Activated naive CD8-positive, alpha-beta T cell treated with anti-CD3 and anti-CD28 coated beads for 36 hours (primary cell): ENCODE results near the gene ADIRF. TPM values are rescaled to one million over a fixed set of nuclear protein-coding genes. Genes with fewer than 3 reads are reported as not detected.
"Not testable (repeated sequence)": the region's sequence is repeated elsewhere in the genome, so short reads cannot be mapped to it uniquely, and the experiment has no call there.

ENCODE experiments used
- DNase-seq: peaks from one replicate; pipeline ENCODE4 v3.0.0; 2021
- H3K27ac Mint-ChIP-seq: one replicate; pipeline ENCODE4 v1.8.0; 2022; ENCODE audit warnings: mild to moderate bottlenecking, moderate library complexity, mixed read lengths
- H3K27me3 Mint-ChIP-seq: one replicate; pipeline ENCODE4 v1.8.0; 2022; ENCODE audit warnings: mild to moderate bottlenecking, mixed read lengths
- H3K36me3 Mint-ChIP-seq: one replicate; pipeline ENCODE4 v1.8.0; 2021; ENCODE audit warnings: mild to moderate bottlenecking, mixed read lengths
- H3K4me1 Mint-ChIP-seq: one replicate; pipeline ENCODE4 v1.8.0; 2021; ENCODE audit warnings: mixed read lengths
- H3K4me3 Mint-ChIP-seq: one replicate; pipeline ENCODE4 v1.8.0; 2022; ENCODE audit warnings: mild to moderate bottlenecking, moderate library complexity, mixed read lengths
- H3K9me3 Mint-ChIP-seq: one replicate; pipeline ENCODE4 v1.8.0; 2022; ENCODE audit warnings: mixed read lengths
- total RNA-seq, 2 experiments: library from RNA; stranded (reverse); gene quantifications; one replicate each; pipeline ENCODE4 v1.2.3, GENCODE V29; 2021

Gene ADIRF
- total RNA-seq, 2 experiments from 2014 or later, result not detected

DNA sequence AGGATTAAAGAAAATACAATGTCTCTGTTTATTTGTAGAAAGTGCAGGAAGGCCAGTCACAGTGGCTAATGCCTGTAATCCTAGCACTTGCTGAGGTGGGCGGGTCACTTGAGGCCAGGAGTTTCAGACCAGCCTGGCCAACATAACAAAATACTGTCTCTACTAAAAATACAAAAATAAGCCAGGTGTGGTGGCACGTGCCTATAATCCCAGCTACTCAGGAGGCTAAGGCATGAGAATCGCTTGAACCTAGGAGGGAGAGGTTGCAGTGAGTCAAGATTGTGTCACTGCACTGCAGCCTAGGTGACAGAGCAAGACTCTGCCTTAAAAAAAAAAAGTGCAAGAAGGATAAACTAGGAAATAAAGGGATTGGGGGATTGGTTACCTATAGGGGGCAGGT is 10.2 kb downstream of the ADIRF start:
- not testable (repeated sequence) for H3K36me3 Mint-ChIP-seq, DNase-seq, H3K9me3 Mint-ChIP-seq, H3K27me3 Mint-ChIP-seq, H3K4me3 Mint-ChIP-seq, H3K4me1 Mint-ChIP-seq, H3K27ac Mint-ChIP-seq

DNA sequence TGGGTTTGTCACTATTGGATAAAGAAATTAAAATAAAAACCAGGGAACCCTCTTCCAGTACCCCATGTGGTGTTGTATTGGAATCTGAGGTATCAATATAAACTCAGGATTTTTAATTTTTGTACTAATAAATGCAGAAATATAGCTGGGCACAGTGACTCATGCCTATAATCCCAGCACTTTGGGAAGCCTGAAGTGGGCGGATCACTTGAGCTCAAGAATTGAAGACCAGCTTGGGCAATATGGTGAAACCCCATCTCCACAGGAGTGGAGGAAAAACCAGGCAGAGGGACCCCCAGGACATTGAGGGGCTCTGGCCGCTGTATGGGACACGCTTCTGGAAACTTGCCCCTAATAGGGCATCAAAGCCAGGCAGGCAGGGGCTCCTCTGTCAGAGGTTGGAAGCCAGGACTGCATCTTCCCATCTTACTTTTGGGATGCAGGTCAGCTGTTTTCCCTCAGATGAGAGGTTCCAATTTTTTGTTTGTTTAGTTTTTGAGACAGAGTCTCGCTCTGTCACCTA is 11.1 kb downstream of the ADIRF start:
- no peaks in the 10 kb centered on the region for H3K4me1 Mint-ChIP-seq
- no peaks in the 10 kb centered on the region for H3K27me3 Mint-ChIP-seq
- no peak for DNase-seq
- H3K9me3 Mint-ChIP-seq, result no peaks in the 10 kb centered on the region
- H3K36me3 Mint-ChIP-seq, result no peaks in the 10 kb centered on the region
- no peak overlapping the region for H3K4me3 Mint-ChIP-seq
- no peak overlapping the region for H3K27ac Mint-ChIP-seq

DNA sequence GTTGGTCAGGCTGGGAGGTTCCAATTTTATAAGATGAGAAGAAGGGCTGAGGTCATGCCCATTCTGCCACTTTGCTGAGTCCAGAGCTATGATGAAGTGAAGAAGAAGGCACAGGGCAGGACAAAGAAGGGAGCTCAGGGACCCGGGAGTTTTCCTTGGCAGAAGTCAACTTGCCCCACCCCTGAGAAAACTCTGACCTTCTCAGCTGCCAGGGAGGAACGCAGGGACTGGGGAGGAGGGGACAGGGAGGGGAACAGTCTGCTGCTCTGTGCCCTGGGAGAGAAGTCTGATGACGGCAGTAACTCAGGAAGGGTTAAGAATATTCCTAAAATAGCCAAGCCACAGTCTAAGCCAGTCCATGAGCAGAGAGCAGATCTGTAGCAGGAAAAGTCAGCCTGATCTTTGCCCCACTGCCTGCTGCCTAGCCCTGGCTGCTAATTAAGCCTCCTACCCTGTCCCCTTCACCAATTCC is 11.7 kb downstream of the ADIRF start:
- H3K27ac Mint-ChIP-seq, result no peak overlapping the region
- H3K4me1 Mint-ChIP-seq, result no peaks in the 10 kb centered on the region
- no peak overlapping the region for H3K4me3 Mint-ChIP-seq
- no peak for DNase-seq
- H3K9me3 Mint-ChIP-seq, result no peaks in the 10 kb centered on the region
- no peaks in the 10 kb centered on the region for H3K27me3 Mint-ChIP-seq
- H3K36me3 Mint-ChIP-seq, result no peaks in the 10 kb centered on the region

DNA sequence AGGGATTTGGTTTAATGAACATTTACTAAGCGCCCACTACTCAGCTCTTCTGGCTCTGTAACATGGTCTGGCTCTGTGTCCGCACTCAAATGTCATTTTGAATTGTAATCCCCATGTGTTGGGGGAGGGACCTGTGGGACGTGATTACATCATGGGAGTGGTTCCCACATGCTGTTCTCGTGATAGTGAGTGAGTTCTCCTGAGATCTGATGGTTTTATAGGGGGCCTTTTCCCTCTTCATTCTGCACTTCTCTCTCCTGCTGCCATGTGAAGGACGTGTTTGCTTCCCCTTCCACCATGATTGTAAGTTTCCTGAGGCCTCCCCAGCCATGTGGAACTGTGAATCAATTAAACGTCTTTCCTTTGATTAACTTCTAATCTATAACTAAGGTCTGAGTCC is 12.7 kb downstream of the ADIRF start:
- not testable (repeated sequence) for H3K27ac Mint-ChIP-seq, H3K4me3 Mint-ChIP-seq, H3K27me3 Mint-ChIP-seq, H3K9me3 Mint-ChIP-seq, DNase-seq, H3K36me3 Mint-ChIP-seq, H3K4me1 Mint-ChIP-seq

- DNase-seq, result no peak
- Mint-ChIP-seq H3K9me3 (no peaks in the 10 kb centered on the region), H3K27me3 (no peaks in the 10 kb centered on the region), H3K4me1 (no peaks in the 10 kb centered on the region), H3K36me3 (no peaks in the 10 kb centered on the region), H3K4me3 (no peak overlapping the region), H3K27ac (no peak overlapping the region)
These were observed 13.4 kb downstream of the ADIRF start for GRCh38 chr10:86981716-86982115.

- not testable (repeated sequence) for H3K36me3 Mint-ChIP-seq, H3K9me3 Mint-ChIP-seq, DNase-seq, H3K4me3 Mint-ChIP-seq, H3K4me1 Mint-ChIP-seq, H3K27ac Mint-ChIP-seq, H3K27me3 Mint-ChIP-seq
These were observed 16.2 kb downstream of the ADIRF start for GRCh38 chr10:86984498-86984897.

DNA sequence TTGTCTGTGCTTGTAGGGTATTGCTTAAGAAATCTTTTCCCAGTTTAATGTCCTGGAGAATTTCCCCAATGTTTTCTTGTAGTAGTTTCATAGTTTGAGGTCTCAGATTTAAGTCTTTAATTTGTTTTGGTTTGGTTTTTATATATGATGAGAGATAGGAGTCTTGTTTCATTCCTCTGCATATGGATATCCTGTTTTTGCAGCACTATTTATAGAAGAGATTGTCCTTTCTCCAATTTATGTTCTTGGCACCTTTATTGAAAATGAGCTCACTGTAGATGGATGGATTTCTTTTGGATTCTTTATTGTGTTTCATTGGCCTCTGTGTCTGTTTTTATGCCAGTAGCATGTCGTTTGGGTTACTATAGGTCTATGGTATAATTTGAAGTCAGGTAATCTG is 20.2 kb downstream of the ADIRF start:
- DNase-seq, result no peak
- Mint-ChIP-seq H3K4me1 (no peaks in the 10 kb centered on the region), H3K9me3 (no peaks in the 10 kb centered on the region), H3K27ac (no peak overlapping the region), H3K27me3 (peaks cover 7% of the 10 kb centered on the region), H3K4me3 (no peak overlapping the region), H3K36me3 (no peaks in the 10 kb centered on the region)

- not testable (repeated sequence) for H3K27me3 Mint-ChIP-seq, H3K36me3 Mint-ChIP-seq, H3K4me1 Mint-ChIP-seq, DNase-seq, H3K4me3 Mint-ChIP-seq, H3K27ac Mint-ChIP-seq, H3K9me3 Mint-ChIP-seq
These were observed 23.1 kb downstream of the ADIRF start for GRCh38 chr10:86991362-86991761.

GRCh38 chr10:86992456-86992855 is 24.2 kb downstream of the ADIRF start:
- H3K27ac Mint-ChIP-seq, result no peak overlapping the region
- H3K9me3 Mint-ChIP-seq, result no peaks in the 10 kb centered on the region
- no peaks in the 10 kb centered on the region for H3K4me1 Mint-ChIP-seq
- H3K4me3 Mint-ChIP-seq, result no peak overlapping the region
- DNase-seq, result no peak
- no peaks in the 10 kb centered on the region for H3K36me3 Mint-ChIP-seq
- peaks cover 7% of the 10 kb centered on the region for H3K27me3 Mint-ChIP-seq

GRCh38 chr10:86992929-86993328 is 24.6 kb downstream of the ADIRF start:
- H3K4me1 Mint-ChIP-seq, result no peaks in the 10 kb centered on the region
- DNase-seq, result no peak
- no peaks in the 10 kb centered on the region for H3K36me3 Mint-ChIP-seq
- H3K9me3 Mint-ChIP-seq, result no peaks in the 10 kb centered on the region
- H3K27ac Mint-ChIP-seq, result no peak overlapping the region
- H3K4me3 Mint-ChIP-seq, result no peak overlapping the region
- peaks cover 7% of the 10 kb centered on the region for H3K27me3 Mint-ChIP-seq

GRCh38 chr10:86999802-87000403 is 31.6 kb downstream of the ADIRF start:
- not testable (repeated sequence) for H3K4me1 Mint-ChIP-seq, H3K27ac Mint-ChIP-seq, H3K4me3 Mint-ChIP-seq, DNase-seq, H3K27me3 Mint-ChIP-seq, H3K9me3 Mint-ChIP-seq, H3K36me3 Mint-ChIP-seq

DNA sequence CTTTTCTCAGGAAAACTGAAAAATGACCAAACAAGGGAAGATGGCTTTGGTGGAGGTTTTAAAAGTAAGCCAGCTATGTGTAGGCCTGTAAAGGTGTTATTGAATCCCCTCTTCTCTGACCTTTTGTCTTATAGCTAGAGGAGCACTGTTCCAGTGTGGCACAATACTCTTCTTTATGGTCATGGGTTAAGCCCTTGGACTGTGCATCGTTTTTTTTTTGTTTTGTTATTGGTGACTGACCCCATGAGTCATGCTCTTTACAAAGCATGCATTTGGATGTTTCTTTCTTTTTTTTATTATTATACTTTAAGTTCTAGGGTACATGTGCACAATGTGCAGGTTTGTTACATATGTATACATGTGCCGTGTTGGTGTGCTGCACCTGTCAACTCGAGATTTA is 32.2 kb downstream of the ADIRF start:
- H3K27ac Mint-ChIP-seq, result no peak overlapping the region
- no peak overlapping the region for H3K4me3 Mint-ChIP-seq
- H3K9me3 Mint-ChIP-seq, result no peaks in the 10 kb centered on the region
- H3K4me1 Mint-ChIP-seq, result no peaks in the 10 kb centered on the region
- no peaks in the 10 kb centered on the region for H3K36me3 Mint-ChIP-seq
- no peak for DNase-seq
- no peaks in the 10 kb centered on the region for H3K27me3 Mint-ChIP-seq

DNA sequence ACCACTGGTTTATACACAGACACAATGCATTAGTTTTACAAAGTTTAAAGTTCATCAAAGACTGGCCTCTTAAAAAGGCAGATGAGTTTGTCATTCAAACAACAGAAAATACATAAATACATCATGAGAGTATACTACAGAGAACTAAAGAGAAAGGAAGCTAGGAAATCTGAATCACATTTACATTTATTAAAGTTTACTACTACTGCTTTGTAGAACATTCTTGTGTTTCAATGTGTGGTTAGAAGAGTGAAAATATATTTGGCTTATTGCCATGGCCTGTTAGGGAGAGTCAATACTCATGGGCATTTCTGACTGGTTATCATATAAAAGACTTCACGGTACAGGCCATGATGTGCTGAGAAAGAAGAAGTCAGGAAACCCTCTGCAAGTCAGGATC is 38.8 kb downstream of the ADIRF start:
- H3K27me3 Mint-ChIP-seq, H3K9me3 Mint-ChIP-seq, H3K27ac Mint-ChIP-seq, H3K4me1 Mint-ChIP-seq, H3K36me3 Mint-ChIP-seq, DNase-seq, H3K4me3 Mint-ChIP-seq: not testable (repeated sequence)

GRCh38 chr10:87007674-87008073 is 39.4 kb downstream of the ADIRF start:
- H3K4me3 Mint-ChIP-seq, H3K27me3 Mint-ChIP-seq, H3K4me1 Mint-ChIP-seq, DNase-seq, H3K36me3 Mint-ChIP-seq, H3K9me3 Mint-ChIP-seq, H3K27ac Mint-ChIP-seq: not testable (repeated sequence)

- H3K27me3 Mint-ChIP-seq, H3K36me3 Mint-ChIP-seq, H3K4me1 Mint-ChIP-seq, H3K4me3 Mint-ChIP-seq, H3K27ac Mint-ChIP-seq, H3K9me3 Mint-ChIP-seq, DNase-seq: not testable (repeated sequence)
These were observed 40.0 kb downstream of the ADIRF start for GRCh38 chr10:87008303-87008702.

DNA sequence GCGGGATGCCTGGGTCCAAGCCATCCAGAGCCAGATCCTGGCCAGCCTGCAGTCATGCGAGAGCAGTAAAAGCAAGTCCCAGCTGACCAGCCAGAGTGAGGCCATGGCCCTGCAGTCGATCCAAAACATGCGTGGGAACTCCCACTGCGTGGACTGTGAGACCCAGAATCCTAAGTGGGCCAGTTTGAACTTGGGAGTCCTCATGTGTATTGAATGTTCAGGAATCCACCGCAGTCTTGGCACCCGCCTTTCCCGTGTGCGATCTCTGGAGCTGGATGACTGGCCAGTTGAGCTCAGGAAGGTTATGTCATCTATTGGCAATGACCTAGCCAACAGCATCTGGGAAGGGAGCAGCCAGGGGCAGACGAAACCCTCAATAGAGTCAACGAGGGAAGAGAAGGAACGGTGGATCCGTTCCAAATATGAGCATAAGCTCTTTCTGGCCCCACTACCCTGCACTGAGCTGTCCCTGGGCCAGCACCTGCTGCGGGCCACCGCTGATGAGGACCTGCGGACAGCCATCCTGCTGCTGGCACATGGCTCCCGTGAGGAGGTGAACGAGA is 40.9 kb downstream of the ADIRF start:
- not testable (repeated sequence) for H3K4me1 Mint-ChIP-seq, H3K36me3 Mint-ChIP-seq, H3K9me3 Mint-ChIP-seq, H3K27ac Mint-ChIP-seq, H3K4me3 Mint-ChIP-seq, DNase-seq, H3K27me3 Mint-ChIP-seq
